H1 (cell line): ENCODE results near the gene ZDHHC11B. TPM values are rescaled to one million over a fixed set of nuclear protein-coding genes. Genes with fewer than 3 reads are reported as not detected.
"Not testable (repeated sequence)": the region's sequence is repeated elsewhere in the genome, so short reads cannot be mapped to it uniquely, and the experiment has no call there.

ENCODE experiments used
- CTCF ChIA-PET: fragments of 300-600 bp; sonication (Branson Sonifier 250); formaldehyde crosslinking; loops from one replicate; lab custom pipeline; 2021; ENCODE audit not compliant: partially characterized antibody; lab: Charles Lee
- POLR2A ChIA-PET: fragments of 300-600 bp; sonication (Branson Sonifier 250); formaldehyde crosslinking; loops from one replicate; lab custom pipeline; 2021; ENCODE audit warnings: inconsistent platforms; ENCODE audit not compliant: partially characterized antibody; lab: Charles Lee
- DNase-seq, 2 experiments: peaks; one replicate each; pipeline versions ENCODE4 v3.0.0 to v3.0.0-alpha.2; 2010 to 2022; ENCODE audit warnings: low spot score in 2 of 2, low read depth in 1 of 2, mixed read lengths in 1 of 2
- FAIRE-seq: peaks from 2 replicates; lab custom pipeline; 2011; peaks lifted over from hg19 to GRCh38; lab: Jason Lieb, UNC
- H2AFZ ChIP-seq: 2 replicates; pipeline ENCODE4 v1.8.1; 2012; ENCODE audit warnings: low read length, inconsistent platforms
- H2AK5ac ChIP-seq: 2 replicates; pipeline ENCODE4 v1.6.1; 2013; ENCODE audit warnings: low read depth, low read length
- H2BK120ac ChIP-seq: replicated peaks from 2 replicates; pipeline ENCODE3; 2013; ENCODE audit warnings: low read depth, low read length, inconsistent platforms
- H2BK12ac ChIP-seq: 2 replicates; pipeline ENCODE4 v1.6.1; 2013; ENCODE audit warnings: low read depth, low read length
- H2BK15ac ChIP-seq: 2 replicates; pipeline ENCODE4 v1.6.1; 2013; ENCODE audit warnings: low read length
- H2BK20ac ChIP-seq: 2 replicates; pipeline ENCODE4 v1.6.1; 2013; ENCODE audit warnings: low read length
- H2BK5ac ChIP-seq: 2 replicates; pipeline ENCODE4 v1.6.1; 2013; ENCODE audit warnings: low read depth, low read length
- H3K14ac ChIP-seq: 2 replicates; pipeline ENCODE4 v1.6.1; 2013; ENCODE audit warnings: inconsistent platforms; ENCODE audit not compliant: insufficient read length
- H3K18ac ChIP-seq: 2 replicates; pipeline ENCODE4 v1.6.1; 2013; ENCODE audit warnings: low read length; ENCODE audit errors: extremely low read depth
- H3K23ac ChIP-seq: 2 replicates; pipeline ENCODE4 v1.6.1; 2013; ENCODE audit warnings: inconsistent platforms; ENCODE audit not compliant: insufficient read length
- H3K23me2 ChIP-seq: 2 replicates; pipeline ENCODE4 v1.6.1; 2013; ENCODE audit warnings: low read depth, low read length
- H3K27ac ChIP-seq: 2 replicates; pipeline ENCODE4 v1.6.1; 2011; ENCODE audit warnings: low read depth, low read length, inconsistent platforms
- H3K27me3 ChIP-seq, 4 experiments: replicated peaks in 1 of 4; 1 replicate in 1 of 4; 2 replicates in 3 of 4; pipeline versions ENCODE4 v1.6.1 to v1.8.1; 2011 to 2013; ENCODE audit warnings: low read length in 3 of 4, mild to moderate bottlenecking in 3 of 4, inconsistent platforms in 2 of 4, mixed read lengths in 2 of 4, moderate library complexity in 1 of 4; ENCODE audit not compliant: control insufficient read depth in 3 of 4, insufficient read depth in 3 of 4; ENCODE audit errors: extremely low read depth in 1 of 4
- H3K36me3 ChIP-seq, 4 experiments: 2 replicates each; pipeline versions ENCODE4 v1.6.1 to v1.8.1; 2011 to 2013; ENCODE audit warnings: mild to moderate bottlenecking in 4 of 4, low read length in 3 of 4, moderate library complexity in 2 of 4, control low read depth in 1 of 4, inconsistent platforms in 1 of 4; ENCODE audit not compliant: insufficient read depth in 4 of 4, control insufficient read depth in 2 of 4
- H3K4ac ChIP-seq: replicated peaks from 2 replicates; pipeline ENCODE3; 2013; ENCODE audit warnings: low read length, low read depth, mixed read lengths, inconsistent platforms; ENCODE audit not compliant: insufficient read length
- H3K4me1 ChIP-seq, 4 experiments: replicated peaks in 1 of 4; 1 replicate in 1 of 4; 2 replicates in 3 of 4; pipeline versions ENCODE4 v1.6.1 to v1.8.1; 2011 to 2013; ENCODE audit warnings: low read length in 3 of 4, inconsistent platforms in 2 of 4, mixed read lengths in 1 of 4; ENCODE audit not compliant: insufficient read depth in 4 of 4, control insufficient read depth in 3 of 4
- H3K4me2 ChIP-seq, 2 experiments: 2 replicates each; pipeline versions ENCODE4 v1.6.1 to v1.8.1; 2011 to 2013; ENCODE audit warnings: low read depth in 2 of 2, low read length in 2 of 2, control low read depth in 1 of 2, inconsistent platforms in 1 of 2, mild to moderate bottlenecking in 1 of 2; ENCODE audit not compliant: insufficient read depth in 1 of 2
- H3K4me3 ChIP-seq, 4 experiments: fragments of 200-600, 300-600 bp in 1 of 4; sonication (generic), shearing (Covaris generic), sonication (Bioruptor Twin) in 1 of 4; 2 replicates each; pipeline versions ENCODE4 v1.5.1 to v1.8.1; 2011 to 2016; ENCODE audit warnings: low read length in 4 of 4, low read depth in 3 of 4, control low read depth in 2 of 4, inconsistent platforms in 2 of 4, mild to moderate bottlenecking in 2 of 4, mixed read lengths in 1 of 4, moderate library complexity in 1 of 4; ENCODE audit not compliant: insufficient read depth in 2 of 4; ENCODE audit errors: extremely low read depth in 1 of 4
- H3K56ac ChIP-seq: replicated peaks from 2 replicates; pipeline ENCODE3; 2013; ENCODE audit warnings: low read depth, mild to moderate bottlenecking, mixed read lengths, low read length, inconsistent platforms; ENCODE audit not compliant: insufficient read length
- H3K79me1 ChIP-seq: 2 replicates; pipeline ENCODE4 v1.6.1; 2013; ENCODE audit warnings: low read depth, low read length, control low read depth
- H3K79me2 ChIP-seq, 2 experiments: 2 replicates each; pipeline versions ENCODE4 v1.6.1 to v1.8.1; 2012 to 2013; ENCODE audit warnings: low read length in 2 of 2, mild to moderate bottlenecking in 2 of 2, inconsistent platforms in 1 of 2; ENCODE audit not compliant: insufficient read depth in 2 of 2, control insufficient read depth in 1 of 2
- H3K9ac ChIP-seq, 4 experiments: replicated peaks in 1 of 4; 1 replicate in 1 of 4; 2 replicates in 3 of 4; pipeline versions ENCODE4 v1.6.1 to v1.8.1; 2011 to 2013; ENCODE audit warnings: low read depth in 3 of 4, low read length in 3 of 4, control low read depth in 2 of 4, mild to moderate bottlenecking in 2 of 4, moderate library complexity in 2 of 4, inconsistent platforms in 1 of 4; ENCODE audit errors: extremely low read depth in 1 of 4
- H3K9me3 ChIP-seq, 2 experiments: 2 replicates each; pipeline versions ENCODE4 v1.6.1 to v1.8.1; 2012 to 2013; ENCODE audit warnings: mild to moderate bottlenecking in 2 of 2, moderate library complexity in 2 of 2, control low read depth in 1 of 2, inconsistent platforms in 1 of 2, low read depth in 1 of 2, low read length in 1 of 2, mixed read lengths in 1 of 2; ENCODE audit not compliant: insufficient read depth in 2 of 2
- H4K20me1 ChIP-seq, 2 experiments: replicated peaks in 1 of 2; 2 replicates each; pipeline versions ENCODE3 to v1.8.1; 2011 to 2013; ENCODE audit warnings: inconsistent platforms in 2 of 2, low read length in 2 of 2, mild to moderate bottlenecking in 1 of 2; ENCODE audit not compliant: insufficient read depth in 2 of 2, control insufficient read depth in 1 of 2
- H4K5ac ChIP-seq: 2 replicates; pipeline ENCODE4 v1.6.1; 2013; ENCODE audit warnings: low read length, low read depth, mixed read lengths, inconsistent platforms; ENCODE audit not compliant: insufficient read length
- H4K8ac ChIP-seq: 2 replicates; pipeline ENCODE4 v1.8.0; 2013; ENCODE audit warnings: mild to moderate bottlenecking, moderate library complexity, low read length, inconsistent platforms; ENCODE audit not compliant: insufficient read depth; ENCODE audit errors: extremely low read depth
- H4K91ac ChIP-seq: replicated peaks from 2 replicates; pipeline ENCODE3; 2013; ENCODE audit warnings: low read length, mixed read lengths, inconsistent platforms; ENCODE audit not compliant: insufficient read length
- WGBS, 2 experiments: shearing (Covaris generic) in 1 of 2; methylation state at CpG; one replicate each; pipeline versions ENCODE4 v1.1.6 to v1.1.7; 2013 to 2015; ENCODE audit warnings: low lambda C conversion rate in 2 of 2, mixed read lengths in 2 of 2, inconsistent platforms in 1 of 2, low coverage in 1 of 2, missing lambda C conversion rate in 1 of 2; ENCODE audit not compliant: insufficient replicate concordance in 2 of 2, insufficient coverage in 1 of 2, insufficient read length in 1 of 2; ENCODE audit errors: extremely low coverage in 1 of 2, missing lambda C conversion rate in 1 of 2; 5-methylcytosine and 5-hydroxymethylcytosine counted together
- polyA plus RNA-seq, 7 experiments: library from polyadenylated mRNA; depleted of rRNA in 3 of 7; stranded (reverse) in 5 of 7; unstranded in 2 of 7; fragments of >200 nt in 5 of 7; fragments of 200-250 nt in 2 of 7; gene quantifications; 1 replicate in 5 of 7; 2 replicates in 1 of 7; 4 replicates in 1 of 7; pipeline versions ENCODE4 v1.2.1 to v1.2.3, GENCODE V29; 2011 to 2013; ENCODE audit warnings: missing spikeins in 2 of 7, mixed read lengths in 2 of 7
- total RNA-seq: library from RNA; stranded (reverse); fragmentation: NEBNext Ultra II Directional; extraction: Animal tissue kit (Norgen Biotek cat#: 25700); gene quantifications from 2 replicates; pipeline ENCODE4 v1.2.1, GENCODE V29; 2021

ZDHHC11B gene
- total and polyA plus RNA-seq, 2 of the 8 experiments (the other 6 are each of a cell fraction or from before 2014, with no cell fraction given) = 0.29 to 2.5 TPM

DNA sequence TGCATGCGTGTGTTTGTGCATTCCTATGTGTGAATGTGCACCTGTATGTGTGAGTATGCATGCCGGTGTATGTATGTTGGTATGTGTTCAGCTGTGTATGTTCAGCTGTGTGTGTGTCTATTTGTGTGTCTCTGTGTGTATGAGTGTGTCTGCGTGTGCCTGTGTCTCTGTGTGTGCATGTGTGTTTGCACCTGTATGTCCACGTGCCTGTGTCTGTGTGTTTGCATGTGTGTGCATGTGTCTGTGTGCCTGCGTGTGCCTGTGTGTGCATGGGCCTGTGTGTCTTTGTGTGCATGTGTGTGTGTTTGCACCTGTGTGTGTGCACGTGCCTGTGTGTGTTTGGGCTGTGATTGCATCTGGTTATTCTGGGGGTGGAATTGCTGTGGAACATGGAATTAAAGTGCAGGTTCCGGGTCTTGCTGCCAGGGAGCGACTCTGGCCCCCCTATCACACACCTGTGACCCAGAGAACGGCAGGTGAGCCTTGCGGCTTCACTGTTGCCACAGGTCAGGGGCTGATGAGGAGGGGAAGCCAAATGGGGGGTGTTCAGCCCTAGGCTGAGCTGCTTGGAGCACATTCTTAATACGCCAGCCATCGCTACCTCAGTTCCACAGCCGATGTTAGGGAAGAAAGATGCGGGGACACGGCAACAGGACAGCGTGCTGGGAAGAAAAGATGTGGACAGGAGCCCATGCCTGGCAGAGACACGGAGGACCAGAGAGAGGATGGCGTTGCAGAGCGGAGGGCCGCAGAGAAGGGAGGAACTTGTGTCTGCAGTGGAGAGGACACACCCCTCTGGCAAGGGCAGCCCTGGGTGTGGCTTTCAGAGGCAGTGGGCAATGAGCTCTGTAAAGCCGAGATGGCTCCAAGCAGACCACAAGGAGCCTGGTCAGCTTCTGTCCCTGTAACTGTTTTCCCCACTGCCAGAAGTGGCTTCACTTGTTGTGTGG lies 87.5 kb downstream of the ZDHHC11B start:
- H3K14ac ChIP-seq, H3K4me3 ChIP-seq, H2BK5ac ChIP-seq, H3K79me2 ChIP-seq, H4K20me1 ChIP-seq, H3K23me2 ChIP-seq, DNase-seq, H2BK120ac ChIP-seq, H3K79me1 ChIP-seq, H3K4ac ChIP-seq, POLR2A ChIA-PET, H3K9me3 ChIP-seq, H3K23ac ChIP-seq, H3K9ac ChIP-seq, H4K8ac ChIP-seq, H3K36me3 ChIP-seq, H3K27ac ChIP-seq, H2BK20ac ChIP-seq, H2BK15ac ChIP-seq, H3K4me2 ChIP-seq, H2AK5ac ChIP-seq, H2AFZ ChIP-seq, H3K56ac ChIP-seq, CTCF ChIA-PET, H4K5ac ChIP-seq, H3K18ac ChIP-seq, H4K91ac ChIP-seq, H3K4me1 ChIP-seq, H2BK12ac ChIP-seq: not testable (repeated sequence)
- H3K27me3 ChIP-seq = peaks cover 5 to 14% (median 8%) of the 10 kb centered on the region in 4 experiments
- FAIRE-seq = peak; percentile 42
- 86% methylated on average over 7 of the region's 21 CpGs; no CpG with 5 or more reads in 1 of the 2 experiments for WGBS, 2 experiments
